ENCODE measurements around the gene WSB1. TPM values are rescaled to one million over a fixed set of nuclear protein-coding genes. Genes with fewer than 3 reads are reported as not detected.
"Not testable (repeated sequence)": the region's sequence is repeated elsewhere in the genome, so short reads cannot be mapped to it uniquely, and the experiment has no call there.

WSB1 gene
- total RNA-seq, 1 donor from 2014 or later: 633 TPM

DNA sequence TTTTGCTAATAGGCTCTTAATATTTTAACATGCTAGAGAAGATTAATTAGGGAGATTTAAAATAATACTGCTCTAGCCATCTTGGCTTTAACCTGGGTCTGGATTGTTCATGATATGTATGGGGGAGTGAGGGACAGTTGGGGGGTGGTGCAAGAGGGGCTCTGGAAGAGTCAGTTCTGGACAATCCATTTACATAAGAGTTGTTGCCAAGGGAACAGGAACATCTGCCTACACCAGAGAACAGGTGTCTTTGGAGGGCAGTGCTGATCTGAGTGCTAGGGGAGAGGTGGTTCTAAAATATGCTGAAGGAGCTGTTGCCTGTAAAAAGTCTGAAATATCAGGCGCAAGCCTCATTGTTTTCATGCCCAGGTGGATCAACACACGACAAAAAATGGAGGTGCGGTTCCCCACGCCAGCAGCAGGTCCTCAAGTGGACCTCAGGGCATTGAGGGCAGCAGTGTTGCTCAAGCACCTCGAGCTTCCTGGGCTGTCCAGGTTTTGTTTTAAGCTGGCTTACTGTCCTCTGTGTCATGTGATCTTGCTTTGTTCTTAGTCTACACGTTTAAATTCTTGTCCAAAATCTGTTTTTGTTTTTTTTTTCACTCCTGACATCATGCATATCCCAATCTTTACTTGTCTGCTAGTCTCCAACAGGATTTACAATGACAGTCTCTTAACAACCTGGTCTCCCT is 25.4 kb upstream of the WSB1 start:
- TF ChIP-seq, protein P1, sequence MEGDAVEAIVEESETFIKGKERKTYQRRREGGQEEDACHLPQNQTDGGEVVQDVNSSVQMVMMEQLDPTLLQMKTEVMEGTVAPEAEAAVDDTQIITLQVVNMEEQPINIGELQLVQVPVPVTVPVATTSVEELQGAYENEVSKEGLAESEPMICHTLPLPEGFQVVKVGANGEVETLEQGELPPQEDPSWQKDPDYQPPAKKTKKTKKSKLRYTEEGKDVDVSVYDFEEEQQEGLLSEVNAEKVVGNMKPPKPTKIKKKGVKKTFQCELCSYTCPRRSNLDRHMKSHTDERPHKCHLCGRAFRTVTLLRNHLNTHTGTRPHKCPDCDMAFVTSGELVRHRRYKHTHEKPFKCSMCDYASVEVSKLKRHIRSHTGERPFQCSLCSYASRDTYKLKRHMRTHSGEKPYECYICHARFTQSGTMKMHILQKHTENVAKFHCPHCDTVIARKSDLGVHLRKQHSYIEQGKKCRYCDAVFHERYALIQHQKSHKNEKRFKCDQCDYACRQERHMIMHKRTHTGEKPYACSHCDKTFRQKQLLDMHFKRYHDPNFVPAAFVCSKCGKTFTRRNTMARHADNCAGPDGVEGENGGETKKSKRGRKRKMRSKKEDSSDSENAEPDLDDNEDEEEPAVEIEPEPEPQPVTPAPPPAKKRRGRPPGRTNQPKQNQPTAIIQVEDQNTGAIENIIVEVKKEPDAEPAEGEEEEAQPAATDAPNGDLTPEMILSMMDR (IDR thresholded peaks at IDR 0.05; ENCODE audit: partially characterized antibody, unreplicated experiment): no peak
- H3K4me1 Mint-ChIP-seq (ENCODE audit: low read depth, unreplicated experiment): peaks cover 7% of the 10 kb centered on the region
- no peaks in the 10 kb centered on the region for H3K36me3 Mint-ChIP-seq (ENCODE audit: unreplicated experiment)
- DNase-seq: no peak
- H3K4me3 Mint-ChIP-seq (ENCODE audit: unreplicated experiment): no peak overlapping the region
- no peaks in the 10 kb centered on the region for H3K9me3 Mint-ChIP-seq (ENCODE audit: unreplicated experiment)
- no peak overlapping the region for H3K27ac Mint-ChIP-seq (ENCODE audit: unreplicated experiment)
- H3K27me3 Mint-ChIP-seq (ENCODE audit: unreplicated experiment): peaks cover 2% of the 10 kb centered on the region

DNA sequence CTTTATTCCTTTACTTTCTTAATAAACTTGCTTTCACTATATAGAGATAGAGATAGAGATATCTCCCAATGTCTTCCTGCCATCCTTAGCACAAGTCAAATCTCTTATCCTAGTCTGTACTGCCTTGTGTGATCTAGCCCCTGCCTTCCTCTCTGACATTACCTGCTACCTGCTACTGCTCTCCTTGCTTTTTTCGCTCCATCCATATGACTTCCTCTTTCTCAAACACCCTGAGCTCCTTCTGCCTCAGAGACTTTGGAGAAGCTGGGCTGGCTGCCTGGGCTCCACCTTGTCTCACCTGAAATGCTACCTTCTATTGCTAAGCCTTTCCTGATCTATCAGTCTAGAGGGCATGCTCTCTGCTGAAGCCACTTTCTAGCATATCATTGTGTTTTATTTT is 24.7 kb upstream of the WSB1 start:
- no peak overlapping the region for H3K27ac Mint-ChIP-seq (ENCODE audit: unreplicated experiment)
- no peaks in the 10 kb centered on the region for H3K9me3 Mint-ChIP-seq (ENCODE audit: unreplicated experiment)
- H3K4me3 Mint-ChIP-seq (ENCODE audit: unreplicated experiment): no peak overlapping the region
- TF ChIP-seq, protein P1 (IDR thresholded peaks at IDR 0.05; ENCODE audit: partially characterized antibody, unreplicated experiment): no peak
- H3K4me1 Mint-ChIP-seq (ENCODE audit: low read depth, unreplicated experiment): peaks cover 7% of the 10 kb centered on the region
- no peaks in the 10 kb centered on the region for H3K36me3 Mint-ChIP-seq (ENCODE audit: unreplicated experiment)
- peaks cover 2% of the 10 kb centered on the region for H3K27me3 Mint-ChIP-seq (ENCODE audit: unreplicated experiment)
- DNase-seq: no peak

DNA sequence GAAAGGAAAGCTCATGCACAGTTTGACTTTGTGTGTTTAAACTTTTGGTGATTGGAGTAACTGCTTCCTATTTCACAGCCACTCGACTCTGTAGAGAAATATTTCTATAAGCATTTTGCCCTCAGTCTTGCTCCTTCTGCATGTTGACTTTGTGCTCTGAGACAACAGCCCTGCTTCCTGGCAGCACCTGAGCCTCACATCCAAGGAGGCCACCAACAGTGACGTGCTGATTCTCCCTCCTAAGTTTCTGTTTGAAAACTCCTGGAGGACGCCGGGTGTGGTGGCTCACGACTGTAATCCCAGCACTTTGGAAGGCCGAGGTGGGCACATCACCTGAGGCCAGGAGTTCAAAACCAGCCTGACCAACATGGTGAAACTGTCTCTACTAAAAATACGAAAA is 23.9 kb upstream of the WSB1 start:
- no peaks in the 10 kb centered on the region for H3K9me3 Mint-ChIP-seq (ENCODE audit: unreplicated experiment)
- no peak for DNase-seq
- H3K4me3 Mint-ChIP-seq (ENCODE audit: unreplicated experiment): no peak overlapping the region
- H3K36me3 Mint-ChIP-seq (ENCODE audit: unreplicated experiment): no peaks in the 10 kb centered on the region
- TF ChIP-seq, protein P1 (IDR thresholded peaks at IDR 0.05; ENCODE audit: partially characterized antibody, unreplicated experiment): no peak
- no peak overlapping the region for H3K27ac Mint-ChIP-seq (ENCODE audit: unreplicated experiment)
- H3K4me1 Mint-ChIP-seq (ENCODE audit: low read depth, unreplicated experiment): peaks cover 7% of the 10 kb centered on the region
- no peaks in the 10 kb centered on the region for H3K27me3 Mint-ChIP-seq (ENCODE audit: unreplicated experiment)

DNA sequence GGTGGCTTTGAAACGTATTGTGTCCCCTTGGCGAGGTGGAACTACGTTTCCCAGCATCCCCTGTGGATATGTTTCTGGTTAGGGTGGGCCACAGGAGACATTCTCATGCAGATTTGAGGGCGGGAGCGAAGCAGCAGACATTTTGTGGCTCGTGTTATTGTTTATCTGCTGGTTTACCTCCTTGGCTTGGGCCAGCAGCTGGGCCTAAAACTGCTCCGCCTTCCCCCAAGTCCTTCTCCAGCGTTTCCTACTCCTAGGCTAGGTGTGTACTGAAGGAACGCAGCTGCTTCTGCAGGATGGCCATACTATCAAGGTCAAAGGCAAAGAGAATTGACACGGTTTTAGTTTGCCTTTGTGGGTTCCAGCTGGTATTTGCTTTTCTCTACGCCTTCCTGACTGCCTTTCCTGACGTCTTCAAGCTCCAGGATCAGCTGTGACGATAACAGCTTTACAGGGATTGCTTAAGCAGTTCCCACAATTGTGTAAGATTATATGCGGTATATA is 17.2 kb upstream of the WSB1 start:
- Mint-ChIP-seq H3K4me1 (ENCODE audit: low read depth, unreplicated experiment) (no peaks in the 10 kb centered on the region), H3K4me3 (ENCODE audit: unreplicated experiment) (peak overlapping the region; percentile 15), H3K36me3 (ENCODE audit: unreplicated experiment) (no peaks in the 10 kb centered on the region), H3K27me3 (ENCODE audit: unreplicated experiment) (no peaks in the 10 kb centered on the region), H3K27ac (ENCODE audit: unreplicated experiment) (peak overlapping the region; percentile 55), H3K9me3 (ENCODE audit: unreplicated experiment) (no peaks in the 10 kb centered on the region)
- TF ChIP-seq, protein P1 (IDR thresholded peaks at IDR 0.05; ENCODE audit: partially characterized antibody, unreplicated experiment): no peak
- peak; percentile 41 for DNase-seq

DNA sequence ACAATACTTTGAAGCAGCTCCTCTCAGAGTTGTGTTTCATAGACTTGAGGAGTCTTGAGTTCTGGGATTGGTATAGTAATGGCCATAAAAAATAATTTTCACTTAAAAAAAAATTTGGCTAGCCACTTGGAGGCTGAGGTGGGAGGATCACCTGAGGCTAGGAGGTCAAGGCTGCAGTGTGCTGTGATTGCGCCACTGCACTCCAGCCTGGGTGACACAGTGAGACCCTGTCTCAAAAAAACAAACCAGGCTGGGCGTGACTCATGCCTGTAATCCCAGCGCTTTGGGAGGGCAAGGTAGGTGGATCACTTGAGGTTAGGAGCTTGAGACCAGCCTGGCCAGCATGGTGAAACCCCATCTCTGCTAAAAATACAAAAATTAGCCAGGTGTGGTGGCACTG is 14.8 kb upstream of the WSB1 start:
- not testable (repeated sequence) for H3K9me3 Mint-ChIP-seq (ENCODE audit: unreplicated experiment); H3K27me3 Mint-ChIP-seq (ENCODE audit: unreplicated experiment); H3K27ac Mint-ChIP-seq (ENCODE audit: unreplicated experiment); DNase-seq; H3K4me1 Mint-ChIP-seq (ENCODE audit: low read depth, unreplicated experiment); H3K4me3 Mint-ChIP-seq (ENCODE audit: unreplicated experiment); H3K36me3 Mint-ChIP-seq (ENCODE audit: unreplicated experiment)
